GM18508 (cell line): Measurements from ENCODE around the gene RBM33.

Source experiments
- ATAC-seq: cut with Tn5 transposase; IDR thresholded peaks from one replicate; pipeline ENCODE4 v1.9.1; 2021; ENCODE audit warnings: moderate number of reproducible peaks; ENCODE audit not compliant: insufficient read depth, unreplicated experiment

Gene RBM33

DNA sequence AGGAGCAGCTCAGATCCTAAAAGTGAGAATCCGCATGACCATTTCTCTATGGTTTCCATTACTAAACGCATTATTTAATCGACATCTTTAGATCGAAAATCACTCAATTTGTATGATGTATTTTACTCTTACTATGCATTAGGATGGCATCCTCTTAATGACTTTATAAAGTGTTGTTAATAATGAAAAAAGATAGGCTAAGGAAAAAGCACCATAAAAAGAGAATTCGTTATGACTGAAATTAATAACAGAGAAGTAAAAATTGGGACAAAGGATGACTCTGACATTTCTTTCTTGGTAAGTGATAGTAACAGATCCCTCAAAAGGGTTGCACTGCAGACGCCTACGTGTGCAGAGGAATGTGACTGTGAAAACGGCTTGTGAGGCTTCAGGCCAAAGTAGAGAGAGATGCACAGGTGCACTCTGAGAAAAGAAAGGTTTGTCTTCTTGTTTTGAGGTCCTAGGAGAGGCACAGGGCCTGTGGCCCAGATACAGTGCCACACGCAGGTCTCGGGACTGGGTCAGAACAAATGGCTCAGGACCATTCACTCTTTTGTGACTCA, 23.0 kb upstream of the RBM33 start:
- no peak for ATAC-seq

DNA sequence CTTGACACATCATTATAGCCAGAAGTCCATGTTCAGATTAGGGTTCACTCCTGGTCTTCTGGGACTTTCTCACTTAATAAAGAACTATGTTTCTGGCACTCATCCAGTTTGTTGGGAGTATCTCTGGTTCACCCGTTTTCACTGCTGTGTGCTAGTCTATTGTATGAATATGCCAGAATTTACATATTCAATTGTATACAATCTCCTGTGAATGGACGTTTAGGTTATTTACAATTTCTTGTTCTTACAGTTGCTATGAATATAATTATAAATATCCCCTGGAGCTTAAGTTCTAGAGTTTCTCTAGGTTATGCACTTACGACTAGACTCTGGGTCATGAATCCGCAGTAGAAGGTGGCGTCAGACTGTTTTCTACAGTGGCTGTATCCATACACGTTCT, 20.0 kb upstream of the RBM33 start:
- ATAC-seq, result no peak

DNA sequence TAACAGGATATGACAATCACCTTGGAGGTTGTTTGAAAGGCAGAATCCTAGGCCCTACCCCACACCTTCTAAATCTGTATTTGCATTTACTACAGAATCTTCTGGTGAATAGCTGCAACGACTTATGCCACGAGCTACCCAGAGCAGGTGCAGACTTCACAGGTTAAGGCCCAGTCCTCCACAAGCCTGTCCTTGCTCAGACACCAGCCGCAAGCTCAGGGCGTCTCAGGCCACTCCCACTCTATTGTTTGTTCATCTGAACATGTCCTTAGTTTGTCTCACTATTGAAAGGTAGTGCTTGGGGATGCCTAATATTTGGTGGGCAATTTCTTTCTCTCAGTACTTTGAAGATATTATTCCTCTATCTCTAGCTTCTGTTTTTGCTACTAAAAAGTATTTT, 18.9 kb upstream of the RBM33 start:
- ATAC-seq, result no peak

DNA sequence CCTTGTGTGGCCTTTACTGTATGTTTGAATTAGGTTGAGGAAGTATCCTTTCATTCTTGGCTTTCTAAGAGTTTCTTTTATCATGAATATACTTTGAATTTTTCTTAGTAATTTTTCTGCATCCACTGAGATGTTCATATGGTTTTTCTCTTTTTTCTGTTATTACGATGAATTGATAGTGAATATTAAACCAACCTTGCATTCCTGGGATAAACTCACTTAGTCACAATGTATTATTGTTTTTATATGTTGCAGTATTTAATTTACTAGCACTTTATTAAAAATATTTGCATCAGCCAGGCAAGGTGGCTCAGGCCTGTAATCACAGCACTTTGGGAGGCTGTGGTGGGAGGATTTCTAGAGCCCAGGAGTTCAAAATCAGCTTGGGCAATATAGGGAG, 15.3 kb upstream of the RBM33 start:
- ATAC-seq, result no peak

DNA sequence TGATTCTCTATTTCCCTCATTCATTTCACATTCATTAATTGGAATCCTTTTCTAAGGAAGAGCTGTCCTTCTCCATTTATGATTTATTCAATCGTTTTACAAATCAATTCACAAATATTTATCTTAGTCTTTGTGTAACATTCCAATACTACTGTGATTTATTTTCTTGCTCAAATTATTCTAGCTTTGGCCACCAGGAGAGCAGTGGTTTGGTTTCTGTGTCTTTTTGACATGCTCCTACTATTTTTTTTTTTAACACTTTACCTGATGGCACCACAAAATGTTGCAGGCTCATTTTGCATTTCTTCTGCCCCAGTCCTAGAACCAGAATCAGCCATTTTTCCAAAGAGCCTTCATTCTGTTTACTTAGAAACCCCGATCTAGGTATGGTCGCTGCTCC, 13.3 kb upstream of the RBM33 start:
- ATAC-seq, result no peak

DNA sequence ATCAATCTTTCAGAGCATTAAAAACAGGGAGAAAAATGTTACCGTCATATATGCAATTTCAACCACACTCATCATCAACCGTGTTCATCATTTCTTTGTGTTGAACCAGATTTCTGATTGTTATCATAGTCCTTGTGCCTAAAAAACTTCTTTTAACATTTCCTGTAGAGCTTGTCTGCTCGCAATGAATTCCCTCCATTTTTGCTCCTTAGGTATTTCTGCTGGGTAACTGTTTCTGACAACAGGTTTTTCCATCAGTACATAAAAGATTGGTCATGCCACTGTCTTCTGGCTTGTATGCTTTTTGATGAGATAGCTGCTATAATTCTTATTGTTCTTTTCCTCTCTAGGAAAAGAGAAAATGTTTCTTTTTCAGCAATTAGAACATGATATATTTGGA, 8.6 kb upstream of the RBM33 start:
- ATAC-seq, result no peak

DNA sequence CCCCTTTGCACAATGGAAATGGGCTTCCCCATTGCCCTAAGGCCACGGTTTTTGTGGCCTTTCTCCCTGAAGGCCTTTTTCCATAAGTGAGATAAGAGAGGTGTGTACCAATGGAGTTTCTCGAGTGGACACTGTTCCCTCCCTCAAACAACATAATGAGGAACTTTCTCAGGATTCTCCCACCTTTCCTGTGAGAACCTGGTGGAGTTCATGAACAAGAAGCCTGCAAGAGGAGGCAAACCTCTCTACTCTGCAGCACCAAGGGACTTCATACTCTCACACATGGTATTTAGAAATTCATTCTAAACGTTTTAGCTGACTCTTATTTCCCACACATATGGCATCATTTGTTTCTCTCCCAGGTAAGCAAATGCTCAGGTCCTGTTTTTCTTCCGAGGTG, 7.3 kb upstream of the RBM33 start:
- ATAC-seq, result no peak

DNA sequence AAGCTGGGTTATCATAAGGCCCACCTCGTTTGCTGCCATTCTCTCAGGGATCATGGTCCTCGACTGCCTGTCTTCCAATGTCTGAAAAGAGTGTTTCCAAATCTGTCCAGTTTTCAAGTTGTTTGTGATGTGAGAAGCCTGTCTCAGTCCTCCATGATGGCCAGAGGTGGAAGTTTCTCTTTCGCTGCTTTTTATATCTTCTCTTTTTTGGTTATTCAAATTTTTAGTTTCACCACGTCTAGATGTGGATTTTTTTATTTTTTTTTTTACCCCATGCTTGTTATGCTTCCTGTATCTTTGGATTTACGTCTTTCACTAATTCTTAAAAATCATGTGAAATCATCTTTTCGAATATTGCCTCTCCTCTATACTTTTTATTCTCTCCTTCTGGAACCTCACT, 6.1 kb upstream of the RBM33 start:
- no peak for ATAC-seq

DNA sequence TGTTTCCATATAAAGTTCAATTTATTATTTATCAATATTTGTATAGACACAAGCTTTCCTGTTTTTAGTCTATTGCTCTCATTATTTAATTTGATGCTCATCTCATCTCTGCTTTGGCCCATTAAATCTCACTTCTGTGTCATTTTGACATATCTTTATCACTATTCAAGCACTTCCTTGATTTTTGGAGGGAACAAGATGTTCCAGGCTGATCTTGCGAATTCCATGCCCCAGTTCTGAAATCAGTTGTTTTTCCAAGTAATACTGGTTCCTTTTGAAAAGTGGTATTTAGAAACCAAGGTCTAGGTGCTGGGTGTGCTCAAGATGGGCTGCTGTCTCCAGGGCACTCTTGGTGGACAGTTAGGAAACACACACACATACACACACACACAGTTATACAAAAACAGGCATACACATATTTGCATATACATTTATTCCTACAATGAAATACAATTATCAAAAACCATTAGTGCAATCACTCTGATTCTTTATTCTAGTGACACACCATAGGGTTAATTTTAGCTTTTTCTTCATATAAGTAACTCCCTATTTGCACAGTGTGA, 4.4 kb upstream of the RBM33 start:
- ATAC-seq, result no peak

DNA sequence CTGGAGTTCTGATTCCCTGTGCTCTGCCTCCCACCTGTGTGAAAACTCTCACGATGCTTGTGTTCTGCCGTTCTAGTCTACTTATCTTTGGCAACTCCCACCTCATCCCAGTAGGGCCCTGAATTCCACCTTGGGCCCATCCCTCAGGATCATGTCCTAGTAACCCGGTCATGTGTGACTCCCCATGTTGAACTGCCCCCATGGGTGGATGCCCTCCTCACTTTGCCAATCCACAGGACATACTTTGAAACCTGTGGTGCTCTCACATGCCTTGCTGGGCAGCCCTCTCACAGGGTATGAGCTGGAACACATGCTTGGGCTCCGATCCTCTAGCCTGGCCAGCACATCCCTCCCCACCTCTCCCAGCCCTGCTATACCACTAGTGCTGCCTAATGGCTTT, 3.8 kb upstream of the RBM33 start:
- ATAC-seq, result no peak

DNA sequence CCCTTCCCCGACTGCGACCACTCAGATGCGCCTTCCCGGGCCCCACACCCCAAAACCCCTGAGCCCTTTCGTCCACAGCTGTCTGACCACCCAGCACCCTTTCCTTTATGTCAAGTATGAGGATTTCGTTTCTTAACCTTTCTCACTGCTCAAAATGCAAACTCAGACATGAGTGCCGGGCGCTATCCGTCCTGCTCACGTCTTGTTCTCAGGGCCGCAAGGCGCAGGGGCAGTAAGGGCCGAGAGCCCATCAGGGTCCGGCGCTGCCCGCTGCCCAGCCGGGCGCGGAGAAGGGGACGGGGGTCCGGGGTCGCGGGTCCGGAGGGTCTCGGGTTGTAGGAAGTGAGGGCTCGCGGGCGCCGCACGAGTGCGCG, 670 bp upstream of the RBM33 start:
- ATAC-seq, result peak; percentile 12

DNA sequence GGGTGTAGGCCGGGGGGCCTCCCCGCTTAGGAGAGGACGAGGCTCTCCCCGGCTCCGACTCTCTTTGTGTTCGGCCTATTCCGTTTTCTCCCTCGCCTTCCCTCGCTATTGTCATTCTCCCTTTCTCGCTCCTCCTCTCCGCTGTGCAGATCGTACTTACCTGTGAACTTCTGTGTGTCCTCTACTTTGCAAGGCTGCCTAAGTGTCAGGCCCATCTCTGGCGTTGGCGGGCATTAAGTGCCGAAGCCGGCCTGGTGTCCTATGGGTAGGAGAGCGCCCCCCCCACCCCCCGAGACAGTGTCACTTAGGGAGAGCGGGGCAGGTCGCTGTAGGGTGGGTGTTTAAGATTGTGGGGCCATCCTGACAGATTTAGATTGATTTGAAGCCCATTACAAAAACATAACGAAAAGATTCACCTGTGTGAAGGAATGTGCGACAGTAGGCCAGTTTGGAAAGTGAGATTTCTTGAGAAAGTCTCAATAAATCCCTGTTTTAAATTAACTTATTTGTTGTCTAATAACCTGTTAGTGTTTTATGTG, 579 bp downstream of the RBM33 start:
- peak; percentile 23 for ATAC-seq

DNA sequence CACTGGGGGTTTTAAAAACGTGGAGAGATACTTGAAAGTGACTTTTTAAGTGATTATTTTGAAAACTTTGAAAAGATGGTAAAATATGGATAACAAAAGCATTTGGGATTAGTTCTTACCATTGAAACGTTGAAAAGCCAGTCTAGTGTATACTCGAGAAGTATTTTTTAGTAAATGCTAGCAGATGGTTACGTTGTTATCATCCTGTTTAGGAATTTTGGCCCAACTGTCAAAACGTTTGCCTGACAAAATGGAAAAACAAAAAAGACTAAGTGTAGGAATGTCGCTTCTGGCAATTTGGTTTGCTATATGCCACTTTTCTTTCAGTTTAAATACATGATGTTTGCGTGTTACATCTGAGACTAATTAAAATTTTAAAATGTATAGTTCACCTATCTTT, 1.2 kb downstream of the RBM33 start:
- no peak for ATAC-seq

DNA sequence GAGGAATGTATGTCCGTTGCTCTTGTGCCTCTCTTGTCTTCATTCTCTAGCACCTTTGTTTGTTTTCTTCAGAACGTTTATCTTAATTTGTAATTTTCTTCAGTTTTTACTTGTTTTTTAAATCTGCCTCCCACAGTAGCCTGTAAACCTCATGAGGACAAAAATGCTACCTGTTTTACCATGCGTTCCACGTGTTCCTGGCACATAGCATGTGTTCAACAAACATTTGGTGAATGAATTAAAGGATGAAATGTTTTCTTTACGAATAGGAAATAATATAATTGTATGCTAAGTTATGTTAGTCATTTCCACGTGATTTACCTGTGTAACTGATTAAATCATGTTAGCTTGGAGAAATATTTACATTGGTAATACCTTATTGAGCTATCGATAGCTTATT, 2.2 kb downstream of the RBM33 start:
- ATAC-seq, result no peak

DNA sequence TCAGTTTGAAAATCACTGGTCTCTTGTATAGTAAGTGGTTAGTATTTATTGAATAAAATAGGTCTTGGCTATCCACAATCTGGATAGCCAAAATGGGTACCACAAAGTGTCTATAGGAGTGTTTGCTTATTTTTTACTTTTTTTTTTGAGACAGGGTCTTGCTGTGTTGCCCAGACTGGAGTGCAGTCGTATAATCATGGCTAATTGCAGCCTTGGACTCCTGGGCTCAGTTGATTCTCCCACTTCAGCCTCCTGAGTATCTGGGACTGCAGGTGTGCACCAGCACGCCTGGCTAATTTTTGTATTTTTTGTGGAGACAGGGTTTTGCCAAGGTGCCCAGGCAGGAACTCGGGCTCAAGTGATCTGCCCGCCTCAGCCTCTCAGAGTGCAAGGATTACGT, 2.8 kb downstream of the RBM33 start:
- no peak for ATAC-seq

DNA sequence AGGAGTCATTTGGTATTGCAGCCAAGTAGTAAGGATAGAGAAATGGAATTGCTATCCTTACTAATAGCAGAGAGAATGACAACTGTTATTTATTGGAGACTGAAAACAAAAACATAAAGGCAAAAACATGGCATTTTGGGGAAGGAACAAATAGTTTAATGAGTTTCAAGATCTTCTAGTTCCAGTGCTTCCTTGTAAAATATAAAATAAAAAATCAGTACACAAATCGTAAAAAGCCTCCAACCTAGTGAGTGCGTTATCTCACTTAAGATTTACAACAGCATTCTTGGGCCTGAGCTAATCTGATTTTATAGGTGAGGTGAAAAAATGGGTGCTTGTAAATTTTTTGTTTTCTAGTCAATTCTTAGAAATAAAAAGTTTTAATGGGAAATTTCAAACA, 3.3 kb downstream of the RBM33 start:
- ATAC-seq, result no peak

DNA sequence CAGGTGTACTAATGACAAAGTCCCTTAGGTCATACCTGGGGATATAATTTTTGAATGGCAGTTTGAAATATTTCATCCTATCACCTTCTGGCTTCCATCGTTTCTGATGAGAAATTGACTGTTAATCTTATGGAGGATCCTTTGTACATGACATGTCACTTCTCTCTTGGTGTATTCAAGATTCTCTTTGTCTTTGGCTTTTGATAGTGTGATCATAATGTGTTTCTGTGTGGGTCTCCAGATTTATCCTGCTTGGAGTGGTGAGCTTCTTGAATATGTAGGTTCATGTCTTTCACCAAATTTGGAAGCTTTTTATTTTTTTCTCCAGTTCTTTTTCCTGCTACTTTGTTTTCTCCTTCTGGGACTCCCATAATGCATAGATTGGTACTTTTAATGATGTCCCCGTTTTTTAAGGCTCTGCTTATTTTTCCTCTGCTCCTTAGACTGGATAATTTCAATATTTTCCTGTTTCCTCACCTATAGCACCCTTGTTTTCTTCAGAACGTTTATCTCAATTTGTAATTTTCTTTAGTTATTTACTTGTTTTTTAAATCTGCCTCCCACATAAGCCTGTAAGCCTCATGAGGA, 4.4 kb downstream of the RBM33 start:
- no peak for ATAC-seq

DNA sequence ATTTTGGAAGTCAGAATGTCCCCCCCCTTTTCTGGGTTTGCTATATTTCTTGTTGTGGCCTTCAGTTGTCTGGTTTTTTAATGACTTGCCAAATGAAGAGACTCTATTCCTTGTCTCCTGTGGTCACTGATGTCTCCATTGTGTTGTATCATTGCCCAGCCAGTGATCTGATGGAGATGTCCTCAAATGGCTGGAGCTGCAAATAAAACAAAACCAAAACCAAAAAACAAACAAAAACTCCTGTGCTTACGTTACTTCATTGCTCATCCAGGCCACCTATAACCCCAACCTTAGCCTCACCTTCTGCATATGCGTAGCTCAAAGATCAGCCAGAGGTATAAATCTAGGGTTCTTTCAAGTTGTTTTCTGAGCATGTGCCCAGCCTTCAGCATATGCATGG, 5.1 kb downstream of the RBM33 start:
- ATAC-seq, result no peak

DNA sequence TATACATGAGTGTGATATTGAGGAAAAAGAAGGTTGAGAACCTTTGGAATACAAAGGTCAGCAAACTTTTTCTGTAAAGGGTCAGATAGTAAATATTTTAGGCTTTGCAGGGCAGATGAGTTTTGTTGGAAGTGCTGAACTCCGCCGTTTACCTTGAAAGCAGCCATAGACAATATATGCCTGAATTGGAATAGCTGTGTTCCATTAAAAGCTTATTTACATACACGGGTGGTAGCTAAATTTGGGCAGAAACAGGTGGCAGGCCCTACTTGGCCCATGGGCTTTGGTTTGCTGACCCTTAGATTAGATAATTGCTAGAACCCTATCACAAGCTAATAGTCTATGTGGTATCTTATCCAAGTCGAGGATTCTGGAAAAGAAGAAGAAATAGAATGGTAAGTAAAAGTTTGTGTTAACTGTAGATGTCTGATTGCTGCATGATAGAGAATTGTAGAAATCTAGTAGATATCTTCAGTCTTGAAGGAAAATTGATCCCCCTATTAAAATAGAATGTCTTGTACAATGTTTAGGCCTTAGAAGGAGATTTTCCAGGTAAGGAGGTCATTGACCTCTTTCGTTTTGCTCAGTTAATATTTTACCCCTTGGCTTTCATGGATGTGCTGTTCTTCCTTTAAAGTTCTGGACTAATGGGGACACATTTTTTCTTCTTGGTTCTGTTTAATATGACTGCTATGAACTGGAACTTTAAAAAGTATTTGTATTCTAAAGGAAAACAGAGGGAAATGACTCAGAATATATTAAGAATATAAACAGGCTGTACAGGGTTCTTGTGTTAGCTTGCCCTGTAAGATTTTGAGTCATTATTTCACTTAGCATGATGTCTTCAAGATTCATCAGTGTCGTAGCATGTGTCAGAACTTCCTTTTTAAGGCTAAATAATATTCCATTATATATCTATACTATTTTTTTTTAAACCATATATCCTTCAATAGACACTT, 8.0 kb downstream of the RBM33 start:
- no peak for ATAC-seq

DNA sequence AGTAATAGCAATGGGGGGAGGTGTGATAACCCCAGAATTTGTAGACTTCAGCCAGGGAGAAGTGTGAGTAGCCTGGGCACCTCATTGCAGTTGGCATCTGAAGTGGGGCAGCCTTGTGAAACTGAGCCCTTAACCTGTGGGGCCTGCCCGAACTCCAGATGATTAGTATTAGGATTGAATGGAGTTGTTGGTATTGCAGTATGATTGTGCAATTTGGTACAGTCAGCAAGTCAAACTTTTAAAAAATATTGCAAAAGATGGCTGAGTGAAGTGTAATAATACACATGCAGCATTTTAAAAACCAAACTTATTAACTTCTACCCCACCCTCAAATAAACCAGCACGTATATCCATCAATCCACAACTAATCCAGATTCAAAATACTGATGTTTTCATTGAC, 9.3 kb downstream of the RBM33 start:
- no peak for ATAC-seq

DNA sequence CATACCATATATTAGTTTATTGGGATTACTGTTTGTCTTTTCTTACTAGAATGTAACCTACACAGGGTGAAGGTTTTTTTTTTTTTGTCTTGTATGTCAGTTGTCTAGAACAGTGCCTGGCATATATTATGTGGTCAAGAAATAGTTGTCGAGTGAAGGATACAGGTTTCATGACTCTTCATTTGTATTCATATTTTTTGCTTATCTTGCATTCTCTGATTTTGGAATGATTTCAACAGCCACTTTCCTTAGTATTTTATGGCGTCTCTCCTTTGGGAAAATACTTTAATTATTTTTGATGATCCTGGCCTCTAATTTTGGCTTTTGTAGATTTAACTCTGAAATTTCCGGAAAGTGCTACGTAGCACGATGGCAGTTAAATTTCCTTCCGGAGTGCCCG, 12.4 kb downstream of the RBM33 start:
- no peak for ATAC-seq
